Kidney tubule cell (primary cell): ENCODE data around the gene CNTNAP3B.
"Not testable (repeated sequence)": the region's sequence is repeated elsewhere in the genome, so short reads cannot be mapped to it uniquely, and the experiment has no call there.

Source experiments
- DNase-seq: peaks from one replicate; pipeline ENCODE4 v3.0.0-alpha.2; 2018; ENCODE audit warnings: low spot score

CNTNAP3B gene

GRCh38 chr9:41977965-41978600, 151.1 kb downstream of the CNTNAP3B start:
- DNase-seq: not testable (repeated sequence)

GRCh38 chr9:41974906-41975305, 154.3 kb downstream of the CNTNAP3B start:
- not testable (repeated sequence) for DNase-seq

DNA sequence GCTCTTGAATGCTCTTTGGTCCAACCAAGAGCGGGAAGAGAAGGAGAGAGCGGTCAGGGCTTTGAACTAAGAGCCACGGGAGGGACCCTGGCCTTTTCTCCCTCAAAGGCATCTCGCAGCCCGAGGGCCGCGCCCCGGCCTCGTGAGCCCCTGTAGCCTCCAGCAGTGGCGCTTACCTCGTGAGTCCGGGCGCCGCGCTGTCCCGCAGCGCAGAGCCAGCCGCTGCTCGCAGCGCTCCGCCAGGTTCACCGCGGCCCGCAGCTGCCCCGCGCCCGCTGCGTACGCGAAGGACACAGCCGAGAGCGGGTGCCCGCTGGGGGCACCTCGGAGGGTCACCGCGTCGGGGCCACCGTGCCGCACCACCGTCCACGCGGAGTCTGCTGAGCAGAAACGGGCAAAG, 176.2 kb downstream of the CNTNAP3B start:
- DNase-seq: not testable (repeated sequence)

DNA sequence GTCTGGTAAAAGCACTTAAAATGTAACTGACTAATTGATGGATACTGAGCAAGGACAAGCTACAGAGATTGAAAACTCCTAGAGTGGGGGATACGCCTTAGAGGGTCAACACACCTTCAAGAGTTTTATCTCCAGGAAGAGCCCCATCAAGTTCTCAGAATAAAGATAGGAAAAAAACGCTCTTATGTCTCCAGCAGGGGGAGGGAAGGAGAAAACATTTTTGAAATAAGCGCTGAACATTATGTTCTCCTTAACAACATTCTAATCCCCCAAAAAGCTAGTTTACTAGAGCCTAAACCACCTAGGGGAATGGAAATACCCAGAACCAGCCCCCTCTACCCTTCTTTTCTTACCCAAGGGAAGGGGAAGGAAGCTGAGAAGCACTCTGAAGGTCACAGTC, 187.5 kb downstream of the CNTNAP3B start:
- DNase-seq: not testable (repeated sequence)

DNA sequence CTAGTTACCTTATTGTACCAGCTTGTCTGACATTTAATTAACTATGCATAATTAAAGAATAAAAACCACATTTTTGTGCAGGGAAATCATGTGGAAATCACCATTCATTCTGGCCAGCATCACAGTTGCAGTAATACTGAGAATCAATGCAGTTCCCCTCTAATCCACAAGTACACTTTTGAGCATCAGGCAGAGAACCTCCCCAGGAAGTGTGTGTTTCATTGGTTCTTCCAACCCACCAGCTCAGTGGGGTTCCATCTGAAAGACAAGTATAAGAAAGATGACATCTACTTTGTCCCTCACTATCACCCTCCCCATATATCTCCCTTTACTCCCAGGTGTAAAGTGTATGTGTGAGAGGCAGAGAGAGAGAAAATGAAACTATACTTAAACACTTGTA, 191.1 kb downstream of the CNTNAP3B start:
- DNase-seq: not testable (repeated sequence)

DNA sequence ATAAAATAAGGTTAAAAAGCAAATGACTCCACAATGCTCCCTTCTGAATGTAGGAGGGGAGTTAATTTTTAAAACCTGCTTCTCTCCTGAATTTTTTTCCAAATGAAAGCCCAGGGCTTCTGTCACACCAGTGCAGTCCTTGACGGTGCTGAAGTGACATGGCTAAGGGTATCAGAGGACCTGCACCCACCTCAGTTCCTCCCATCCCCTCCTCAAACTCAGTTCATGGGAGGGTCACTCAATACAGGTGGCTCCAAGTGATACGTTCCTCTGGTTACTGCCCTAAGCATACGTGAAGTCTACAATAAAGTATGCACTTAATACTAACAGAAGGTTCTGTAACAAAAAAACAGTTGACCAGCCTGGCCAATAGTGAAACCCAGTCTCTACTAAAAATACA, 193.5 kb downstream of the CNTNAP3B start:
- not testable (repeated sequence) for DNase-seq

DNA sequence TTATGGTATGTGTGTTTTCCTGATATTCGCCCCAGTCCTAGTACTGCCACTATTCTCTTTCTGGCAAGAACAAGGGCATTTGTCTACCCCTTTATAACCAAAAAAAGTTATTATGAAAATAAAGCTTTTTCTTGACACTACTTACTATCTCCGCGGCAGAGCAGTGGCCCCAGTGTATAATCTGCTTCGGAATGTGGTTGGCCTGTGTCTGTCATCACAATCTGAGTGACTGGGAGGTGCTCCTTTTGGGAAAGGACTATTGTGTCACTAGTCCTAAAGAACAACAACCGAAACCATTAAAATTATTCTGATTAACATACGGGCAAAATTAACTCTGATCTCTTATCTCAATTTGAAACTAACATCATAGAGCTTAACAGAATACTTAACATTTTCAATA, 200.1 kb downstream of the CNTNAP3B start:
- DNase-seq: not testable (repeated sequence)

DNA sequence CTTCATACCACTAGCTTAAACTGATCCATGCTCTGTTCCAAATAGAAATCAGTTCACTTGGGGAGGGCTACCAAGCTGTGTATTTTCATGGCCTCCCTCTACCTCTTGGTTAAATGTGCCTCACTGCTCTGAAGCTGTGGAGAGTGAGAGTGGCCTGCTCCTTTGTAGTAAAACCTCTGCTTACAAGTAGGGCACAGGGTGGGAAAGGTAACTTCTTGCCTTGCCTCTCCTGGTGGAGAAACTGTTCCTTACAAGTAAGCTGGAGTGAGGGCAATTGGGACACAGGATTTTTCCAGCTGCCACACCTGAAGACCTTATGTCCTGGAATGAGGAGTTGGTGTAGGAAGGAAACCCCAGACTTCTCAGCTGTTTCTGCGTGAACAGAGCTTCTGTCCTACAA, 211.9 kb downstream of the CNTNAP3B start:
- not testable (repeated sequence) for DNase-seq

DNA sequence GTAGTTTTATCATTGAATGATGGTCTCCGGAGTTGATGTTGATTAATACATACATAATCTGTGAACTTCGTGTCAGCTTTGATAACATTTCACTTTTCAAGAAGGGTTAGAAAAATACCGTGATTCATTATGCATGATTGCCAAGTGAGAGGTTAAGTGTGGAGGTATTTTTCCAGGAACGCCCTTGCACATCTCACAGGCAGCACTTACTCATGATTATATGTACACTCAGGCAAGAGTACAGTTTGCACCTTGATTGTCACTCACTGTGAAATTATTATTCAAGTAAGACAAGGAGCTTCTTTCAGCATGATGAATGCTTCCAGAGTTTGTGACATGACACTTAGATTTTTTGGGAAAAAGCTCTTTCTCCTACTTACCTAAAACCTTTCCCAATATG, 223.7 kb downstream of the CNTNAP3B start:
- DNase-seq: not testable (repeated sequence)

DNA sequence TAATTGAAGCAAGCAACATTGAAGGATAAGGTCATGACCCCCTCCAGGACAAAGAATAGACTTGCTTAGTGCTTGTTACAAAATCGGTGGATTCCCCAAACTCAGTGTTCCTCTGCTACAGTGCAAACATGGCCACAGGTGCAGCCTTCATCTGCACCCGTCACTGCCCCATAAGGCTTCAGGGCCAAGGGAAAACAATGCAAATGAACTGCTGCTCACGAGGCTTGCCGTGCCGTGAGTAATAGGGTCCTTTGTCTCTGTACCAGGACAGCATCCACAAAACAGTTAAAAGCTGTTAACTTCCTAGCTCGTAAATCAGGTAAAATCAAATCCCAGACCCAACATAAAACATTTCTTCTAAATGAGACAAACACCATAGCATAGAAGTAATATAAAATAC, 226.5 kb downstream of the CNTNAP3B start:
- DNase-seq: not testable (repeated sequence)

DNA sequence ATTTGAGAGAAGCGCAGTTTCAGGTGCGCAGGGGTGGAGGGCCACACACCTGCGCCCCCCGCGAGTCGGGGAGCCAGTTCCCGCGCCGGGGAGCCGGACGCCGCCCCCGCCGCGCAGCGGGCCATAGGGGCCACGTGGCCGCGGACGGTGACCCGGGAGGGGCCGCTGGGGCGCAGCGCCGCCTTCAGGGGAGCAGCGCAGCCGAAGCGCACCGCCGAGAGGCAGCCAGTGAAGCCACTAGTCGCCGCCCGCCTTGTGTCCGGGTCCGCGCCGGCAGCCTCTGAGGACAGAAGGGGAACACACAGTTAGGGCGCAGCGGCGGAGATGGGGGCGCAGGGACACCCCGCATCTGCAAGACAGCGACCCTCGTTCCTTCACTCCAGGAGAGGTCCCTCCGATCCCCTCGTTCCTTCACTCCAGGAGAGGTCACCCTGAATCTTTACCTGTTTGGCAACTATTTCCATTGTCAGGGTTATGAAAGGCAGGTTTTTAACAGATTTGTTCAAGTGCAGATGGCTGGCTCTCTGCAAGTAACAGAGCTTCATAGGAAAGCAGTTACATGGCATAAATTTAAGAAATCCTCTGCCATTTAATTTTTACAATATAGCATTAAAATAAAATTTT, 230.4 kb downstream of the CNTNAP3B start:
- DNase-seq: not testable (repeated sequence)

GRCh38 chr9:41874557-41874956, 254.7 kb downstream of the CNTNAP3B start:
- not testable (repeated sequence) for DNase-seq

DNA sequence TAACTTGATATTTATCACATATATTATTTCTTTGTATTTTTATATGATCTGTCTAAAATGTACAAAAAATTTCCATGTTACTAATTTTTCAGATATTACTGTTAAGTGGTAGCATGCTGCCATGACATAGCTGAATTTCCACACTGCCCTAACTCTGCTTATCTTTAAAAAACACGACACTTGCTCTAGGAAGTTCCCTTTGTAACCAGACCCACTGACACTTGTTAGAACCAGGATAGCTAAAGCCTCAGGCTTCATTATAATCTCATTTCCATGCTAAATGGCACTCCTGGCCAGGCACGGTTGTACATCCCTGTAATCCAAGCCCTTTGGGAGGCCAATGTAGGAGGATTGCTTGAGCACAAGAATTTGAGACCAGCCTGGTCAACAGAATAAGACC, 273.8 kb downstream of the CNTNAP3B start:
- DNase-seq: not testable (repeated sequence)

- not testable (repeated sequence) for DNase-seq
These were observed 277.1 kb downstream of the CNTNAP3B start for GRCh38 chr9:41851848-41852740.

- DNase-seq: not testable (repeated sequence)
These were observed 281.4 kb downstream of the CNTNAP3B start for GRCh38 chr9:41847829-41848228.
